ENCODE data around the gene EBP. TPM values are rescaled to one million over a fixed set of nuclear protein-coding genes. Genes with fewer than 3 reads are reported as not detected.
A peak's percentile ranks its signal among the peaks of the same experiment; 100 is the strongest.
"Not testable (repeated sequence)": the region's sequence is repeated elsewhere in the genome, so short reads cannot be mapped to it uniquely, and the experiment has no call there.

The EBP gene
- total RNA-seq, 1 experiment from 2014 or later = 61.7 TPM

DNA sequence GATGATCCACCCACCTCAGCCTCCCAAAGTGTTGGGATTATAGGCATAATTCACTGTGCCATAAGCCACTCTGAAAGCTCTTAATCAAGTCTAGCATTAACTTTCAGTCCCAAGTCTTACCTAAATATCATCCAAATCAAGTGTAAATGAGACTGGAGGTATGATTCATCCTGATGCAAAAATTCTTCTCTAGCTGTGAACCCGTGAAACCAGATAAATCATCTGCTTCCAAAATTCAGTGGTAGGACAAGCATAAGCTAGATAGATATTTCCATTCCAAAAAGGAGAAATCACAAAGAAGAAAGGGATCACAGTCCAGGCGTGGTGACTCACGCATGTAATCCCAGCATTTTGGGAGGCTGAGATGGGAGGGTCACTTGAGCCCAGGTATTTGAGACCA lies 9.1 kb downstream of the EBP start:
- no peak overlapping the region for H3K4me3 ChIP-seq
- no peak overlapping the region for H3K27ac ChIP-seq

DNA sequence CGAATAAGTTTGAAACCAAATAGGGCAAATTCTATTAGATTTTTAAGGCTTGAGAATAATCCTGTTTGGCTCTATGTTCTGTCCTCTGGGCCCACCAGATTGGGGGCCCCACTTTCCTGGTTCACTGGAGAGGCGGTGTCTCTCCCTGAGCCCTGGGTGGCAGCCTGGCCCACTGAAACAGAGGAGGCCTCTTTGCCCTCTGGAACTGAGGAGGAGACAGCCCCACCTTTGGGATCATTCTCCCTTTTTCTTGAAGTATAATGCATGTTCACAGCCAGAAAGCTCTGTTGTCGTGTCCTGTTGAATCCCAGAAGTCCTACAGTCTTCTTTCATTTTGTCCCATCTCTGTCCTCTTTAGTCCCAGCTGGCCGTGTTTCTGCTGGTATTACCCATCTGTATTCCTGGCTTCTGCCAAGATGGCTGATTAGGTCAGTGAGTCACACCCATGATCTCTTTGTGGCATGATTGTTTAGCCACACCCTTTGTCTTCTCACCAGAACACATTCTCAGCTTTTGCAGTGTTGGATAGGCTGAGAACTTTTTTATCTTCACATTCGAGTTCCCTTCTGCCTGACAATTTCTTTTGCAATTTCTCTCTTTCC lies 9.9 kb downstream of the EBP start:
- no peak overlapping the region for H3K4me3 ChIP-seq
- no peaks in the 10 kb centered on the region for H3K4me1 ChIP-seq
- H3K27me3 ChIP-seq = no peaks in the 10 kb centered on the region
- H3K36me3 ChIP-seq = no peaks in the 10 kb centered on the region; the same call in 1 of the 2 replicates
- H3K9me3 ChIP-seq (replicated peaks) = no peaks in the 10 kb centered on the region
- no peak for DNase-seq
- no peak overlapping the region for H3K27ac ChIP-seq

More for the DNA sequence above, 9.1 kb downstream of the EBP start:
- Histone ChIP-seq H3K9me3 (replicated peaks) (no peaks in the 10 kb centered on the region), H3K36me3 (no peaks in the 10 kb centered on the region; the same call in 1 of the 2 replicates), H3K27me3 (no peaks in the 10 kb centered on the region), H3K4me1 (no peaks in the 10 kb centered on the region)
- no peak for DNase-seq

DNA sequence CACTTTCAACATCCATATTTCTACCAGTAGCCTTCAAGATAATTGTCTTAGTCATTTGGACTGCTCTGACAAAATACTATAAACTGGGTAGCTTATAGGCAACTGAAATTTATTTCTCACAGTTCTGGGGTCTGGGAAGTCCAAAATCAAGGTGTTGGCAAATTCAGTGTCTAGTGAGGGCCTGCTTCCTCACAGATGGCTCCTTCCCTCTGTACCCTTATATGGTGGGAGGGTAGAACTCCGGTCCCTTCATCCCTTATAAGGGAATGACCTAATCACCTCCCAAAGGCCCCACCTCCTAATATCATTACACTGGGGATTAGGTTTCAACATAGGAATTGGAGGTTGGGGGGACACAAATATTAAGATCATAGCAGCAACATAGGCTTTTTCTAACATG lies 10.6 kb downstream of the EBP start:
- Histone ChIP-seq H3K4me1 (no peaks in the 10 kb centered on the region), H3K4me3 (no peak overlapping the region), H3K36me3 (no peaks in the 10 kb centered on the region; the same call in 1 of the 2 replicates), H3K27ac (no peak overlapping the region), H3K27me3 (no peaks in the 10 kb centered on the region), H3K9me3 (replicated peaks) (no peaks in the 10 kb centered on the region)
- DNase-seq = no peak

DNA sequence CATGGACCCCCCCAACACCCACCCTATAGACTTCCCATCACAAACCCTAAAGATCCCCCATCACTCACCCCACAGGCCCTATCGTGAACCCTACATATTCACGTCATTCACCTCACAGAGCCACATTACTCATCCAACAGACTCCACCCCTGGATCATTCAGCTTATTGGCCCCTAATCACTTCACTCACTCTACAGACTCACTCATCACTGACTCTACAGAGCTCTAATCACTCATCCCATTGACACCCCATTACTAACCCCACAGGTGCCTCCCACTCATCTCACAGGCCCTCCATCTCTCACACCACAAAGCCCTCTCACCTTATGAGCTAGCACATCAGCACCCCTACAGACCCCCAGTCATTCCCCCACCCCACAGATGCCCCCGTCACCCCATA lies 11.6 kb downstream of the EBP start:
- DNase-seq = no peak
- H3K9me3 ChIP-seq (replicated peaks) = no peaks in the 10 kb centered on the region
- no peaks in the 10 kb centered on the region for H3K27me3 ChIP-seq
- H3K36me3 ChIP-seq = no peaks in the 10 kb centered on the region; the same call in 1 of the 2 replicates
- H3K4me1 ChIP-seq = no peaks in the 10 kb centered on the region
- H3K4me3 ChIP-seq = no peak overlapping the region
- H3K27ac ChIP-seq = no peak overlapping the region

DNA sequence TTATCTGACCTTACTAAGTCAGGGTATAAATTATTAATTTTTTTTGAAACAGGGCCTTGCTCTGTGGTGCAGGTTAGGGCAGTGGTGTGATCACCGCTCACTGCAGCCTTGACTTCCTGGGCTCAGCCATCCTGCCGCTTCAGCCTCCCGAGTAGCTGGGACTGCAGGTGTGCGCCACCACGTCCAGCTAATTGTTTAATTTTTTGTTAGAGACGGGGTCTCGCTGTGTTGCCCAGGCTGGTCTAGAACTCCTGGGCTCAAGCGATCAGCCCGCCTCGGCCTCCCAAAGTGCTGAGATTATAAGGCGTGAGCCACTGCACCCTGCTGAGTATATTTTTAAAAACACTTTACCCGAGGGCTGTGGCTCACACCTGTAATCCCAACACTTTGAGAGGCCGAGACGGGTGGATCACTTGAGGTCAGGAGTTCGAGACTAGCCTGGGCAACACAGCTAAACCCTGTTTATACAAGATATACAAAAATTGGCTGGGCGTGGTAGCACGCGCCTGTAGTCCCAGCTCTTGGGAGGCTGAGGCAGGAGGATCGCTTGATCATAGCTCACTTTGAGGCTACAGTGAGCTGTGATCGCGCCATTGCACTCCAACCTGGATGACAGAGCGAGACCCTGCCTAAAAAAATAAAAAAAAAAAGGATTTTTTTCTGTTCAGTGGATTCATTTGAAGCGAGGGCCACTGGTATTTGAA lies 17.2 kb downstream of the EBP start:
- peak overlapping the region; percentile 70 for H3K4me3 ChIP-seq

DNA sequence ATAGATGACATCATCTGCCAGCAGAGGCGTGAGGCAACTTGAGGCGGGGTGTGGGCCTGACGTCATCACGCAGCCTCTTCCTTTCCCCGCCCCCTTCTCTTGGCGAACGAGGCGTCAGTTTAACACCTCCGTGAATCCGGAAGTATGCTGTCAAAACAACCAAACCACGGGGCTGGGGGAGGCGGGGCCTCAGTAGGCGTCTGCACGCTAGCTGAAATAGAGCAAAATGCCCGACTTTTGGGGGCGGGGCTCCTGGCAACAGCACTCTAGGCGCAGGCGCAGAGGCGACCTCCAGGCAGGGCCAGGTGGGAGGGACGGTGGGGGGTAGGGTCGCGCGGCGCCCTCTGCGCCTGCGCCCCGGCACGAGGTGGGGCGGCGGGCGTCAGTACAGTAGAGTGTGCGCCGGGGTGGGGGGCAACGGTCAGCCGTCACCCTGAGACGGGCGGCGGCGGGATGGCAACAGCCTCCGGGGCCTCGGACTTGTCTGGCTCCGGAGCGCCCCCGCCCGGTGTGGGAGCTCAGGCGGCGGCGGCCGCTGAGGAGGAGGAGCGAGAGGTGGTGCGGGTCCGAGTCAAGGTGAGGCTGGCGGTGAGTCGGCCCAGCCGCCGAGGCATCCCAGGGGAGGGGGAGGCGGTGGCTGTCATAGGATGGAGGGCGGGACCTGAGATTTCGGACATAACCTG lies 17.9 kb downstream of the EBP start, which contains the start of gene TBC1D25:
TSS of gene TBC1D25 (plus strand) at position 370 of the 683 bp plus-strand sequence. CDS start at position 454, 84 bp downstream.
- Histone ChIP-seq H3K9me3 (replicated peaks) (no peaks in the 10 kb centered on the region), H3K4me3 (peak within 1 kb of the TSS; percentile 70), H3K27me3 (no peaks in the 10 kb centered on the region), H3K4me1 (no peaks in the 10 kb centered on the region), H3K27ac (peak within 1 kb of the TSS; percentile 42), H3K36me3 (no peaks in the 10 kb centered on the region)
- DNase-seq = peak; percentile 94 to 96

More for the DNA sequence above, 17.2 kb downstream of the EBP start:
- DNase-seq = no peak
- Histone ChIP-seq H3K27ac (0 out of 2 replicates have a peak overlapping the region, but pooled peaks have one; percentile 24), H3K27me3 (no peaks in the 10 kb centered on the region), H3K36me3 (no peaks in the 10 kb centered on the region), H3K4me1 (no peaks in the 10 kb centered on the region), H3K9me3 (replicated peaks) (no peaks in the 10 kb centered on the region)

DNA sequence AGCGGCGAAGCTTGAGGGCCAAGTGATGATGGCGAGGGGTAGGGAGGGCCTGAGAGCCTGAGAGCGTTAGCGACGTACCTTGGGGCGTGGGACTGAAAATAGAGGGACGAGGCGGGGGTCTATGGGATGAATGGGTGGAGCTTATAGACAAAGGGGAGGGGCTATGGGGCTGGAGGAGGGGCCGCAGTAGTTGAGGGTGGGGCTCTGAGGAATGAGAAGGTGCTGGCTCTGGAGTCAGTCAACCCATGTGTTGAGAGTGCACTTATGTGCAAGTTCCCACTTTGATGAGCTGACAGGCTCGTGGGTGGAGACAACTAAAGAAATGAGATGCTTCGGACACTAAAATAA lies 18.4 kb downstream of the EBP start:
- no peaks in the 10 kb centered on the region for H3K4me1 ChIP-seq
- DNase-seq = peak in 1 of 2 experiments; percentile 54
- peak overlapping the region; percentile 42 for H3K27ac ChIP-seq
- H3K36me3 ChIP-seq = no peaks in the 10 kb centered on the region
- no peaks in the 10 kb centered on the region for H3K27me3 ChIP-seq
- no peaks in the 10 kb centered on the region for H3K9me3 ChIP-seq (replicated peaks)
- peak overlapping the region; percentile 70 for H3K4me3 ChIP-seq

DNA sequence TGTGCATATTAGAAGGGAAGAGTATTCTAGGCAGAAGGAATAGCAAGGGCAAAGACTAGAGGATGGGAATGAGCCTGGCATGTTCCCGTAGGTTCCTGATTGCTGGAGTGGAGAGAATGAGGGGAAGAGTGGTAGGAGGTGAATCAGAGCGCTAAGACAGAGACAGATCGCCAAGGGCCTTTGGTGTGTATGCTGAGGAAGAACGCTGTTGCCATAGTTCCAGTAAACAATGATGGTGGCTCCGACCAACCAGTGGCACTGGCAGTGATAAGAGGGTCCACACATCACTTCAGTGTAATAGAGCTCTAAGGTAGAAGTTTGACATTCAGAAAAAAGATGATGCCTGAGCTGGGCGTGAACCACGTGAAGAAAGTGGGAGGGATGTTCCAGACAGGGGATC lies 18.9 kb downstream of the EBP start:
- no peaks in the 10 kb centered on the region for H3K36me3 ChIP-seq
- H3K27ac ChIP-seq = no peak overlapping the region

DNA sequence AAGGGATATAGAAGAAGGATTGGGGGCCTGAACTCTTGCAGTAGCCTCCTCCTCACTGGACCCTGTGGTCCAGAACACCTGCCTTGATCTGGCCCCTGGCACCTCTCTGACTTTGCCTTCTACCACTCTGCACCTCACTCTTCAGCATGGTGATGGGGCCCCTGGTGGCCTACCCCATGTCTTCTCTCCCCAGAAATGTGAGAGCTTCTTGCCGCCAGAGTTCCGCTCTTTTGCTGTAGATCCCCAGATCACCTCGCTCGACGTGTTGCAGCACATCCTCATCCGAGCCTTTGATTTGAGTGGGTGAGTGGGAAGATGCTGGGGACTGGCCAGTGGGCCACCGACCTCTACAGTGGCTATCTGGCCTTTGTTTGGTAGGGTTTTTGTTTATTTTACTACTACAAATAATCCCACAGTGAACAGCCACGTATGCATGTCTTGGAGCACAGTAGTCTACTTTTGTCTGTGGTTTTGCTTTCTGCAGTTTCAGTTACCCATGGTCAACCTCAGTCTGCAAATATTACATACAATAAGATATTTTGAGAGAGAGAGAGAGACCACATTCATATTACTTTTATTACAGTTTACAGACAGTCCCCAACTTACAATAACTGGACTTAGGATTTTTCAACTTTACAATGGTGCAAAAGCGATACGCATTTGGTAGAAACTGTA lies 19.7 kb downstream of the EBP start:
- H3K27me3 ChIP-seq = no peaks in the 10 kb centered on the region
- no peak overlapping the region for H3K4me3 ChIP-seq
- H3K4me1 ChIP-seq = no peaks in the 10 kb centered on the region
- no peaks in the 10 kb centered on the region for H3K9me3 ChIP-seq (replicated peaks)
- no peak overlapping the region for H3K27ac ChIP-seq
- DNase-seq = no peak
- H3K36me3 ChIP-seq = no peaks in the 10 kb centered on the region

More for the DNA sequence above, 18.9 kb downstream of the EBP start:
- Histone ChIP-seq H3K9me3 (replicated peaks) (no peaks in the 10 kb centered on the region), H3K27me3 (no peaks in the 10 kb centered on the region), H3K4me3 (peak overlapping the region; percentile 70), H3K4me1 (no peaks in the 10 kb centered on the region)
- no peak for DNase-seq

DNA sequence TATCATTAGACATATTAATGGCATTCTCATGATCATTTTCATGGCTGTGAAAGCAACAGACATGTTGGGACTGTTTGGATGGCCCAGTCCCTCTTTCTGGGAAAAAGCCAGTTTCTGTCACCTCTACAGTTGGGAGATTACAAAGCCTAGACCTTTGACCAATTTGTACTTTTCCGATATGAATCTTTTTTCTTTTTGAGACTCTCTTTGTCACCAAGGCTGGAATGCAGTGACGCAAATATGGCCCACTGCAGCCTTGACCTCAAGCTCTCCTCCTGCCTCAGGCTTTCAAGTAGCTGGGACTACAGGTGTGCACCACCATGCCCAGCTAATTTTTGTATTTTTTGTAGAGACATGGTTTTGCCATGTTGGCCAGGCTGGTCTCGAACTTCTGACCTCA lies 27.3 kb downstream of the EBP start:
- no peaks in the 10 kb centered on the region for H3K4me1 ChIP-seq
- DNase-seq = no peak
- H3K27me3 ChIP-seq = no peaks in the 10 kb centered on the region
- no peaks in the 10 kb centered on the region for H3K36me3 ChIP-seq
- no peaks in the 10 kb centered on the region for H3K9me3 ChIP-seq (replicated peaks)
- H3K27ac ChIP-seq = no peak overlapping the region
- H3K4me3 ChIP-seq = no peak overlapping the region

DNA sequence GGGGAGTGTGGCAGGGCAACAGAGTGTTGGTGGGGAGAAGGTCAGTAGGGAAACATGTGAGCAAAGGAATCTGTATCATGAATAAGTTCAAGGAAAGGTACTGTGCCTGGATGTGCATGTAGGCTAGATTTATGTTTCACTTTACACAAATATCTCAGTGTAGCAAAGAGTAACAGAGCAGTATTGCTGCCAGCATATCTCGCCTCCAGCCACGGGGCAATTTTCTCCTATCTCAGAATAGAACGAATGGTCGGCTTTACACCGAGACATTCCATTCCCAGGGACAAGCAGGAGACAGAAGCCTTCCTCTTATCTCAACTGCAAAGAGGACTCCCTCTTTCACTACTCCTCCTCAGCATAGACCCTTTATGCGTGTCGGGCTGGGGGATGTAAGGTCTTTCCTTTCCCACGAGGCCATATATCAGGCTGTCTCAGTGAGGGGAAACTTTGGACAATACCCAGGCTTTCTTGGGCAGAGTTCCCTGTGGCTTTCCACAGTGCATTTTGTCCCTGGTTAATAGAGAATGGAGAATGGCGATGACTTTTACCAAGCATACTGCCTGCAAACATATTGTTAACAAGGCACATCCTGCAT lies 34.2 kb downstream of the EBP start:
- not testable (repeated sequence) for H3K9me3 ChIP-seq (replicated peaks); H3K4me1 ChIP-seq; H3K36me3 ChIP-seq; H3K27ac ChIP-seq; H3K27me3 ChIP-seq; DNase-seq; H3K4me3 ChIP-seq

DNA sequence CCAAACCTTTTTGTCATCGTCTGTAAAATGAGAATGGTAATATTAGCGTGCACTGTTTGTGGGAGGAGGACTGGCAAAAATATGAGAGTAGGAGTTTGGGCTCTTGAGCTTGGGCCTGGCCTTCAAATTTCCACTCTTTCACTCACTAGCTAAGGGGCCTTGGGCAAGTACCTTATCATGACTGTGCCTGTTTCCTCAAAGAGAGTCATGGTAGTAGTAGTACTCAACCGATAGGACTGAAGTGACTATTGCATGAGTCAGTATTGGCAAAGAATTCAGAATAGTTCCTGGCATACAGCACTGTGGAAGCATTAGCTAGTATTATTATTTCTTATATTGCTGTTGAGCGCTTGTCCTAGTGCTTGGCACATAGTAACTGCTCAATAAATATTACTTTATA lies 36.7 kb downstream of the EBP start:
- Histone ChIP-seq H3K27ac (no peak overlapping the region), H3K27me3 (no peaks in the 10 kb centered on the region), H3K4me3 (no peak overlapping the region), H3K36me3 (no peaks in the 10 kb centered on the region), H3K4me1 (no peaks in the 10 kb centered on the region), H3K9me3 (replicated peaks) (no peaks in the 10 kb centered on the region)
- no peak for DNase-seq

DNA sequence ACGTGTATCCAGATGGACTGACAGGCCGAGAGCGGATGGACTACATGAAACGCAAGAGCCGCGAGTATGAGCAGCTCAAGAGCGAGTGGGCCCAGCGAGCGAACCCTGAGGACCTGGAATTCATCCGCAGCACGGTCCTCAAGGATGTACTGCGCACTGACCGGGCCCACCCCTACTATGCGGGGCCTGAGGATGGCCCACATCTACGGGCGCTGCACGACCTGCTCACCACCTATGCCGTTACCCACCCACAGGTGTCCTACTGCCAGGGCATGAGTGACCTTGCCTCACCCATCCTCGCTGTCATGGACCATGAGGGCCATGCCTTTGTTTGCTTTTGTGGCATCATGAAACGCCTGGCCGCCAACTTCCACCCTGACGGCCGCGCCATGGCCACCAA lies 38.0 kb downstream of the EBP start:
- no peak overlapping the region for H3K27ac ChIP-seq
- no peak for DNase-seq
- no peaks in the 10 kb centered on the region for H3K9me3 ChIP-seq (replicated peaks)
- H3K4me3 ChIP-seq = no peak overlapping the region
- no peaks in the 10 kb centered on the region for H3K4me1 ChIP-seq
- no peaks in the 10 kb centered on the region for H3K36me3 ChIP-seq
- H3K27me3 ChIP-seq = no peaks in the 10 kb centered on the region

DNA sequence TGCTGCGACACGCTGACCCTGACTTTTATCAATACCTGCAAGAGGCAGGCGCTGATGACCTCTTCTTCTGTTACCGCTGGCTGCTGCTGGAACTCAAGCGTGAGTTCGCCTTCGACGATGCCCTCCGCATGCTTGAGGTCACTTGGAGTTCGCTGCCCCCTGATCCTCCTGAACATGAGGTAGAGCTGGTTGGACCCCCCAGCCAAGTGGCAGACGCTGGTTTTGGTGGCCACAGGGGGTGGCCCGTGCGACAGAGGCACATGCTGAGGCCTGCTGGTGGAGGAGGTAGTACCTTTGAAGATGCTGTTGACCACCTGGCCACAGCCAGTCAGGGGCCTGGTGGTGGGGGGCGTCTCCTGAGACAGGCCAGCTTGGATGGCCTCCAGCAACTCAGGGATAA lies 38.4 kb downstream of the EBP start:
- no peak overlapping the region for H3K4me3 ChIP-seq
- H3K27me3 ChIP-seq = no peaks in the 10 kb centered on the region
- no peaks in the 10 kb centered on the region for H3K9me3 ChIP-seq (replicated peaks)
- DNase-seq = no peak
- no peaks in the 10 kb centered on the region for H3K36me3 ChIP-seq
- no peaks in the 10 kb centered on the region for H3K4me1 ChIP-seq
- no peak overlapping the region for H3K27ac ChIP-seq
